SHP77 treated with DMSO at 0.1 percent for 48 hours (cell line): ENCODE data around the gene CHTF18.

ENCODE experiments used
- DNase-seq: peaks from one replicate; lab custom pipeline; 2025; lab: John Stamatoyannopoulos, UW

CHTF18 gene

GRCh38 chr16:760545-761343 is 27.7 kb upstream of the CHTF18 start, which contains the start of gene MSLN:
Gene MSLN, plus strand, starts transcription at chr16:760734. Its CDS starts 1,947 bp downstream, at chr16:762681.
- no peak for DNase-seq

- DNase-seq: no peak
These were observed 26.6 kb upstream of the CHTF18 start for GRCh38 chr16:761625-762513.

- DNase-seq: no peak
These were observed 25.7 kb upstream of the CHTF18 start for GRCh38 chr16:762595-763268.

- DNase-seq: no peak
These were observed 24.8 kb upstream of the CHTF18 start for GRCh38 chr16:763369-764183.

GRCh38 chr16:764184-764750 is 24.2 kb upstream of the CHTF18 start:
- DNase-seq: no peak

GRCh38 chr16:764848-765487 is 23.5 kb upstream of the CHTF18 start:
- no peak for DNase-seq

- DNase-seq: no peak
These were observed 22.9 kb upstream of the CHTF18 start for GRCh38 chr16:765488-765865.

- DNase-seq: no peak
These were observed 22.2 kb upstream of the CHTF18 start for GRCh38 chr16:766008-766819.

- DNase-seq: no peak
These were observed 21.4 kb upstream of the CHTF18 start for GRCh38 chr16:766820-767640.

- DNase-seq: no peak
These were observed 20.6 kb upstream of the CHTF18 start for GRCh38 chr16:767743-768235.

GRCh38 chr16:768428-768827 is 20.0 kb upstream of the CHTF18 start:
- DNase-seq: no peak

GRCh38 chr16:769184-769784 is 19.1 kb upstream of the CHTF18 start:
- DNase-seq: no peak

GRCh38 chr16:769934-770333 is 18.5 kb upstream of the CHTF18 start:
- no peak for DNase-seq

- no peak for DNase-seq
These were observed 18.0 kb upstream of the CHTF18 start for GRCh38 chr16:770411-770810.

GRCh38 chr16:772959-773358 is 15.5 kb upstream of the CHTF18 start:
- no peak for DNase-seq

- DNase-seq: no peak
These were observed 14.1 kb upstream of the CHTF18 start for GRCh38 chr16:774086-775001.

- no peak for DNase-seq
These were observed 13.1 kb upstream of the CHTF18 start for GRCh38 chr16:775236-775796.
